ENCODE data around the gene KCNMB4.

KCNMB4 gene

GRCh38 chr12:70451528-70451927 lies 85.4 kb downstream of the KCNMB4 start:
- no peaks in the 10 kb centered on the region for H3K27me3 ChIP-seq (ENCODE audit: control insufficient read depth, insufficient read depth, low read length)
- H3K9me3 ChIP-seq (ENCODE audit: control insufficient read depth, low read length): no peaks in the 10 kb centered on the region
- no peak overlapping the region for H3K9ac ChIP-seq (ENCODE audit: low read length)
- H3K4me3 ChIP-seq (ENCODE audit: low read length): no peak overlapping the region
- H3K36me3 ChIP-seq (ENCODE audit: control insufficient read depth, insufficient read depth, low read length): no peaks in the 10 kb centered on the region
- H3K4me1 ChIP-seq (ENCODE audit: control insufficient read depth, insufficient read depth, low read length): no peaks in the 10 kb centered on the region

- Histone ChIP-seq H3K9me3 (ENCODE audit: control insufficient read depth, low read length) (no peaks in the 10 kb centered on the region), H3K27me3 (ENCODE audit: control insufficient read depth, insufficient read depth, low read length) (no peaks in the 10 kb centered on the region), H3K9ac (ENCODE audit: low read length) (no peak overlapping the region), H3K36me3 (ENCODE audit: control insufficient read depth, insufficient read depth, low read length) (no peaks in the 10 kb centered on the region), H3K4me1 (ENCODE audit: control insufficient read depth, insufficient read depth, low read length) (no peaks in the 10 kb centered on the region), H3K4me3 (ENCODE audit: low read length) (no peak overlapping the region)
Observed at GRCh38 chr12:70456953-70457352, 90.9 kb downstream of the KCNMB4 start.

GRCh38 chr12:70459786-70460185 lies 93.7 kb downstream of the KCNMB4 start:
- Histone ChIP-seq H3K4me3 (ENCODE audit: low read length) (no peak overlapping the region), H3K27me3 (ENCODE audit: control insufficient read depth, insufficient read depth, low read length) (no peaks in the 10 kb centered on the region), H3K9ac (ENCODE audit: low read length) (no peak overlapping the region), H3K36me3 (ENCODE audit: control insufficient read depth, insufficient read depth, low read length) (no peaks in the 10 kb centered on the region), H3K4me1 (ENCODE audit: control insufficient read depth, insufficient read depth, low read length) (no peaks in the 10 kb centered on the region), H3K9me3 (ENCODE audit: control insufficient read depth, low read length) (no peaks in the 10 kb centered on the region)

GRCh38 chr12:70463997-70464396 lies 97.9 kb downstream of the KCNMB4 start:
- Histone ChIP-seq H3K36me3 (ENCODE audit: control insufficient read depth, insufficient read depth, low read length) (no peaks in the 10 kb centered on the region), H3K4me1 (ENCODE audit: control insufficient read depth, insufficient read depth, low read length) (no peaks in the 10 kb centered on the region), H3K27me3 (ENCODE audit: control insufficient read depth, insufficient read depth, low read length) (no peaks in the 10 kb centered on the region), H3K4me3 (ENCODE audit: low read length) (no peak overlapping the region), H3K9ac (ENCODE audit: low read length) (no peak overlapping the region), H3K9me3 (ENCODE audit: control insufficient read depth, low read length) (no peaks in the 10 kb centered on the region)

GRCh38 chr12:70466753-70467152 lies 100.7 kb downstream of the KCNMB4 start:
- Histone ChIP-seq H3K27me3 (ENCODE audit: control insufficient read depth, insufficient read depth, low read length) (no peaks in the 10 kb centered on the region), H3K9ac (ENCODE audit: low read length) (no peak overlapping the region), H3K4me1 (ENCODE audit: control insufficient read depth, insufficient read depth, low read length) (no peaks in the 10 kb centered on the region), H3K4me3 (ENCODE audit: low read length) (no peak overlapping the region), H3K36me3 (ENCODE audit: control insufficient read depth, insufficient read depth, low read length) (no peaks in the 10 kb centered on the region), H3K9me3 (ENCODE audit: control insufficient read depth, low read length) (no peaks in the 10 kb centered on the region)

GRCh38 chr12:70467476-70467875 lies 101.4 kb downstream of the KCNMB4 start:
- no peaks in the 10 kb centered on the region for H3K4me1 ChIP-seq (ENCODE audit: control insufficient read depth, insufficient read depth, low read length)
- no peaks in the 10 kb centered on the region for H3K27me3 ChIP-seq (ENCODE audit: control insufficient read depth, insufficient read depth, low read length)
- no peak overlapping the region for H3K4me3 ChIP-seq (ENCODE audit: low read length)
- no peak overlapping the region for H3K9ac ChIP-seq (ENCODE audit: low read length)
- no peaks in the 10 kb centered on the region for H3K36me3 ChIP-seq (ENCODE audit: control insufficient read depth, insufficient read depth, low read length)
- no peaks in the 10 kb centered on the region for H3K9me3 ChIP-seq (ENCODE audit: control insufficient read depth, low read length)

GRCh38 chr12:70467918-70468733 lies 102.0 kb downstream of the KCNMB4 start:
- H3K27me3 ChIP-seq (ENCODE audit: control insufficient read depth, insufficient read depth, low read length): no peaks in the 10 kb centered on the region
- H3K4me1 ChIP-seq (ENCODE audit: control insufficient read depth, insufficient read depth, low read length): no peaks in the 10 kb centered on the region
- H3K4me3 ChIP-seq (ENCODE audit: low read length): no peak overlapping the region
- H3K9ac ChIP-seq (ENCODE audit: low read length): no peak overlapping the region
- H3K36me3 ChIP-seq (ENCODE audit: control insufficient read depth, insufficient read depth, low read length): no peaks in the 10 kb centered on the region
- no peaks in the 10 kb centered on the region for H3K9me3 ChIP-seq (ENCODE audit: control insufficient read depth, low read length)

- Histone ChIP-seq H3K27me3 (ENCODE audit: control insufficient read depth, insufficient read depth, low read length) (no peaks in the 10 kb centered on the region), H3K9me3 (ENCODE audit: control insufficient read depth, low read length) (no peaks in the 10 kb centered on the region), H3K4me1 (ENCODE audit: control insufficient read depth, insufficient read depth, low read length) (no peaks in the 10 kb centered on the region), H3K9ac (ENCODE audit: low read length) (no peak overlapping the region), H3K4me3 (ENCODE audit: low read length) (no peak overlapping the region), H3K36me3 (ENCODE audit: control insufficient read depth, insufficient read depth, low read length) (no peaks in the 10 kb centered on the region)
Observed at GRCh38 chr12:70468741-70469140, 102.7 kb downstream of the KCNMB4 start.

- Histone ChIP-seq H3K27me3 (ENCODE audit: control insufficient read depth, insufficient read depth, low read length) (no peaks in the 10 kb centered on the region), H3K9ac (ENCODE audit: low read length) (no peak overlapping the region), H3K4me3 (ENCODE audit: low read length) (no peak overlapping the region), H3K36me3 (ENCODE audit: control insufficient read depth, insufficient read depth, low read length) (no peaks in the 10 kb centered on the region), H3K4me1 (ENCODE audit: control insufficient read depth, insufficient read depth, low read length) (no peaks in the 10 kb centered on the region), H3K9me3 (ENCODE audit: control insufficient read depth, low read length) (no peaks in the 10 kb centered on the region)
Observed at GRCh38 chr12:70469221-70469820, 103.2 kb downstream of the KCNMB4 start.

GRCh38 chr12:70482764-70483163 lies 116.7 kb downstream of the KCNMB4 start:
- no peaks in the 10 kb centered on the region for H3K9me3 ChIP-seq (ENCODE audit: control insufficient read depth, low read length)
- peaks cover 10% of the 10 kb centered on the region for H3K4me1 ChIP-seq (ENCODE audit: control insufficient read depth, insufficient read depth, low read length)
- no peak overlapping the region for H3K9ac ChIP-seq (ENCODE audit: low read length)
- no peak overlapping the region for H3K4me3 ChIP-seq (ENCODE audit: low read length)
- no peaks in the 10 kb centered on the region for H3K27me3 ChIP-seq (ENCODE audit: control insufficient read depth, insufficient read depth, low read length)
- H3K36me3 ChIP-seq (ENCODE audit: control insufficient read depth, insufficient read depth, low read length): no peaks in the 10 kb centered on the region

Data from mucosa of stomach (tissue), 1 donor.